SK-N-MC (cell line): ENCODE data around the gene USP20.

Experiments
- EZH2 ChIP-seq: fragments of 200-600 bp; sonication (generic); IDR thresholded peaks from one replicate; pipeline ENCODE4 v1.6.1; 2017; ENCODE audit warnings: antibody characterized with exemption
- FOXP2 ChIP-seq: optimal IDR thresholded peaks from 2 replicates; pipeline ENCODE3; 2011; ENCODE audit warnings: mild to moderate bottlenecking, moderate library complexity; ENCODE audit not compliant: insufficient read depth; ENCODE audit errors: extremely low read length, control extremely low read depth
- POLR2AphosphoS5 ChIP-seq: IDR thresholded peaks from 2 replicates; pipeline ENCODE4 v1.6.1; 2012; ENCODE audit warnings: mild to moderate bottlenecking, low read depth, low read length, borderline replicate concordance

DNA sequence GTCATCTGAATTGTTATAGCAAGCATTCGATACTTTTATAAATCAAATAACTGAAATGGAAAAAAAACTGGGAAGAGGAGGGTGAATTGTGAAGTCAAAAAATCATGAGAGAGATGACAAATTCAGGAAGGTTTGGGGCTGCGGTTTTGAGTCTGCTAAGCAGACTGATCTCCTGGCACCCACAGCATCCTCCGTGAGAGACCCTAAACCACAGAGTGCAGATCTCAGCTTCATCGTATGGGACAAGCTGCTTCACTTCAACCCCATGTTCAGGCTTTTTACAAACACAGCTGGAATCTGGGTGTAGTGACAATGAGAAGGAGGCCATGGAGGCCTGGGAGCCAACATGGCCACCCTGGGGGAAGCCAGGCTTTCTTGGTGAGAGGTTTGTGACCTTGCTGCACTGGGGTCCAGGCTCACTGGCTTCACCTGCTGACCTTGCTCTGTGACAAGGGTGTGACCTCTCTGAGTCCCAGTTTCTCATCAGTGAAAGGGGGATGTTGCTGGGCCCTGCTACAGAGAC is 19.4 kb downstream of the USP20 start:
- no peak for TF ChIP-seq POLR2AphosphoS5
- TF ChIP-seq FOXP2: no peak
- no peak for TF ChIP-seq EZH2
